Hair follicular keratinocyte (primary cell): ENCODE data around the gene KCP. TPM values are rescaled to one million over a fixed set of nuclear protein-coding genes. Genes with fewer than 3 reads are reported as not detected.

ENCODE experiments used
- total RNA-seq: library from RNA; depleted of rRNA; stranded (reverse); fragments of >200 nt; gene quantifications from 2 replicates; pipeline ENCODE4 v1.2.3, GENCODE V29; 2015

The KCP gene
- 0.47 TPM in 1 of 2 replicates, not detected in the other for total RNA-seq

GRCh38 chr7:128910569-128910945 is at the start of gene KCP:
Gene KCP (minus strand): TSS chr7:128910709. CDS start chr7:128910676, 33 bp downstream.

GRCh38 chr7:128937647-128938543 is 27.4 kb upstream of the KCP start, which contains the start of gene IRF5:
Gene IRF5 (plus strand): TSS chr7:128937927. CDS start chr7:128942082, 4,155 bp downstream.

GRCh38 chr7:128862571-128863432 is 47.7 kb downstream of the KCP start, which contains the start of gene ATP6V1F:
Gene ATP6V1F (plus strand): TSS chr7:128862856. CDS start chr7:128862905, 49 bp downstream.

GRCh38 chr7:128830231-128831177 is 80.0 kb downstream of the KCP start, which contains the start of gene FLNC:
Gene FLNC (plus strand): TSS chr7:128830406. CDS start chr7:128830638, 232 bp downstream.

Other genes starting within 250 kb of the KCP start
- not detected in 2 replicates for gene GARIN1A, start 238.4 kb downstream of the KCP start, total RNA-seq
- gene CALU, start 171.3 kb downstream of the KCP start, total RNA-seq: 187 and 198 TPM in 2 replicates
- gene OPN1SW, start 134.9 kb downstream of the KCP start, total RNA-seq: not detected in 2 replicates
- gene CCDC136, start 118.7 kb downstream of the KCP start, total RNA-seq: 0.11 and 0.39 TPM in 2 replicates
- 0.11 and 0.16 TPM in 2 replicates for gene FLNC, start 80.3 kb downstream of the KCP start, total RNA-seq
- 149 and 171 TPM in 2 replicates for gene ATP6V1F, start 47.9 kb downstream of the KCP start, total RNA-seq
- gene IRF5, start 27.2 kb upstream of the KCP start, total RNA-seq: 3.3 and 9.1 TPM in 2 replicates
- gene TNPO3, start 144.4 kb upstream of the KCP start, total RNA-seq: 40.5 and 42.7 TPM in 2 replicates
- 2.9 and 3.8 TPM in 2 replicates for gene TSPAN33, start 234.0 kb upstream of the KCP start, total RNA-seq